Fibroblast of skin of abdomen (primary cell): Measurements from ENCODE around the gene ADARB2.
"Not testable (repeated sequence)": the region's sequence is repeated elsewhere in the genome, so short reads cannot be mapped to it uniquely, and the experiment has no call there.

Experiments
- DNase-seq: peaks from one replicate; pipeline ENCODE4 v3.0.0-alpha.2; 2013

ADARB2 gene

DNA sequence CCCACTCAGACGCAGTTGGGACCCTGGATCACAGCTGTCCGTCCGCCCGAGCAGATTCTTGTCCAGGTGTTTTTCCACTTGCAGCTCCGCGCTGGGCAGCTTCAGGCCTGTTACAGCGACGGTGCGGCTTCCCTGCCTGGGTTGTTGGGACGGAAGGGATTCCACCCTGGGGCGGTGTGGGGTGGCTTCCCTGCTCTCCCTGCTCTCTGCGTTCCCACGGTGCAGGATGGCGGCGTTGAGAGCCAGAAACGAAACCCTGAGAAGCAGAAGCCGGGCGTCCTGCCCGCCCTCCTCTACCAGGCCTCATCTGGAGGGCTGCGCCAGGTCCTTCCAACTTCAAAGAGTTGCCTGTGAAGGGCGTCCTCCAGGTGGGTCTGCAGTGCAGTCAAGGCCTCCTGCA, 194.4 kb downstream of the ADARB2 start:
- DNase-seq = no peak

- no peak for DNase-seq
These were observed 197.2 kb downstream of the ADARB2 start for GRCh38 chr10:1540144-1540543.

DNA sequence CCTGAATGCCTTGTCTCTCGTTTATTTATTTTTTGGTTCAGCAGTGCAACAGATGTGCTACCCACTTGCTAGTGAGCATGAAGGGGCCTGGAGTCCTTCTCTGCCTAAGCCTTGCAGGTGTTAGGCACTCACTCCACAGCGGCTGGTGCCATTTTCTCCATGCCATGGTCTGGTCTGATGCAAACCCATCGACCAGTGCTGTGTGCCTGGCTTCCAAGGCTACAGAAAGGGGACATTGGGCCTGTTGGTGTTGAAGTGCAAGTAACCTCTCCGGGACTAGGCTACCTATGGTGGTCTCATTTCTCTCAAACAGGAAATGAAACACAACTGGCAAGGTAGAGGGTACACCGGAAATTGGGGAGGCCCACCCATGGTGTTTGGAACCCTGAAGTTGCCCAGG, 198.1 kb downstream of the ADARB2 start:
- DNase-seq = no peak

DNA sequence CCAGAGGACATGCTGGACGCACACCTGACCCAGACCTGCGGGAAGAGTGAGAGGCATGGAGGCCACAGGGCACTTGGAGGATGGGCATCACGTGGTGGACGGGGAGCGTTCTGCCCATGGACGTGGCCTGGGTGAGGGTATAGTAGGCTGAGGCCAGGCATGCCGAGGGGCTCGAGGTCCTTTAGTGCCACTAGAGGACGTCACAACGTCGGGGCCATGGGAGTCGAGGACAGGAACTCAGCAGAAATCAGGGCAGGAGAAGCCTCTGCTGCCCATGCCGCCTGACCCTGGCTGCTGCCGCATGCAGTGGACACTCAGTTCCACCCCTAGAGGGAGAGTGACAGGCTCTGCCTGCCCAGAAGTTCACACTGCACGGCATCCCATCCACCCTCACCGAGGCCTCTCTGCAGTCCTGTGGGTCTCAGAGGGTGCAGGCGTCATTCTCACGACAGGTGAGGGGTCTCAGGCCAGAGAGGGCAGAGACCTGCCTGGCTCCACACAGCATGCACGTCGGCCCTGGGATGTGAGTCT, 198.7 kb downstream of the ADARB2 start:
- no peak for DNase-seq

- no peak for DNase-seq
These were observed 199.2 kb downstream of the ADARB2 start for GRCh38 chr10:1538121-1538520.

GRCh38 chr10:1537449-1537848, 199.9 kb downstream of the ADARB2 start:
- not testable (repeated sequence) for DNase-seq

- DNase-seq = no peak
These were observed 201.0 kb downstream of the ADARB2 start for GRCh38 chr10:1536341-1536740.

DNA sequence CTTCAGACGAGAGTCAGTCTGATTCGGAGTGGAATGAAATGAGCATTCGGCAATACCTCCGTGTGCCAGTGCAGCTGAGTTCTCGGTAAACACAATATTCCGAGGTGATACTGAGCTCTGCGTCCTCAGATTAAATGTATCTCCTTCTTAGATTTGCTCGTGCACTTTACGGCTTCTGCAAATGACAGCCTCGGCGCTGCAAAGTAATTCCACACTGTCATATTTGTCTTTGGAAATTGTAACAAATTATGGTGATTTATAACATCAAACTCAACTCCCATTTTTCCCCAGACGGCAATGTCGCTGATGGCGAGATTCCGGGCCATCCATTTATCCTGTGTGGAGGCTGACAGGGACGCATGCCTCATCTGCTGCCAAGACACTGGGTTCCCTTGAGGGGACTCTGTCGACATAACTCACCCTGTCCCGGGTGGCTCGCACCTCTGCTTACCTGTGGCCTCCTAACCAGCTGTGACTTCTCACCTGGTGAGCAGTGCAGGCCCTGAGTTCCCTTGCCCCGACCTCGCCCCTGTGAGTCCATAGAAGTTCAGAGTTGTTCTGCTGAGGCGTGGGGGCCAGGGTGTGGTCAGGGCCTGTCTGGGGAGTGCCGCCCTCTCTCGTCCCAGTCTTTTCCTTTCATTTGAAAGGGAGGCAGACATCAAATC, 201.9 kb downstream of the ADARB2 start:
- no peak for DNase-seq

GRCh38 chr10:1534820-1535219, 202.5 kb downstream of the ADARB2 start:
- no peak for DNase-seq

- no peak for DNase-seq
These were observed 204.7 kb downstream of the ADARB2 start for GRCh38 chr10:1532636-1533035.

DNA sequence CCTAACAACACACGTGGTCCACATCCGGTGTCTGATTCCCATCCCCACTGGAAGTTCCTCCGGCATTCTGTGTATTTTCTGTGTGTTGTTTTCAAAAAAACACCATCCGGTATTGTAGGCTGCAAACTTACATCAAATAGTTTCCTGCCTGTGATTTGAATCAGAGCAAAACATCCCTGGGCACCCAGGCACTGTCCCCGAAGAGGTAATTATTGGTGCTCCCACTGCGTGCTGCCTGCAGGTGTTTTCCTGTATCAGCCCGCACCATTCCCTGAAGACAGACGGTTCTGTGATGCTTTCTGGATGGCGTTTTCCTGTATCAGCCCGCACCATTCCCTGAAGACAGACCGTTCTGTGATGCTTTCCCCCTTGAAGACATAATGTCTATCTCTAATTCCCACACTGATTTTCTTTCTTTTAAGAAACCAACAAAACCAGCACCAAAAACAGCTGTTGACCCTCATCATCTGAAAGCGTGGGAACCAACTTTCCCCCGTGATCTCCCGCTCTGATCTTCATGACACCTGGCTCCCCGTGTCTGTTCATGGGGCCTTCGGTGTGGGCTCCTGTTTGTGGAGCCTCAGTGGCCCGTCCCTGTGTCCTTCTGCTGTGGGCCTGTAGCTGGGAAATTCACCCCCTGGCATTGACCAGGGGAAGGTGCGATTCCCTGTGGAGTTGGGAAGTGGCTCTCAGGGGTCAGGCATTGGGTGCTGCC, 205.3 kb downstream of the ADARB2 start:
- DNase-seq = no peak

GRCh38 chr10:1530871-1531517, 206.3 kb downstream of the ADARB2 start:
- no peak for DNase-seq

DNA sequence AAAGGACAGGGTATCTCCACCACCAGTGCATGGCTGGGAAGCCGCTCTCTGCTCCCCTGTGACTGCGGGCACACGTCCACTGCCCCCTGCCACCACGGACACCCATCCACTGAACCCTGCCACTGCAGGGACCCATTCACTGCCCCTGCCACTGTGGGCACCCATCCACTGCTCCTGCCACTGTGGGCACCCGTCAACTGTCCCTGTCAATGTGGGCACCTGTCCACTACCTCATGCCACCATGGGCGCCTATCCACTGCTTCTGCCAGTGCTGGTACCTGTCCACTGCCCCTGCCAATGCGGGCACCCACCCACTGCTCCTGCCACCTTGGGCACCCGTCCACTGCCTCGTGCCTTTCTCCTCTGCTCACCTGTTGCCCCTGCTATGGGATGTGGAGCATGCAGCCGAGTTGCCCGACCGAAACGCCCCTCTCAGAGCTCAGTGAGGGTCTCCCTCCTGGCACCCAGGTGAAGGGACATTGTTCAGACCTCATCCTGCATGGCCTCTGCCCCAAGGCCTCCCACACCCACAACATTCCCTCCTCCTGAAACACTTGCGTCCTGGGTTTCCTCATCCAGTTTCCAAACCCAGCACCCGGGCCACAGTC, 207.4 kb downstream of the ADARB2 start:
- no peak for DNase-seq

DNA sequence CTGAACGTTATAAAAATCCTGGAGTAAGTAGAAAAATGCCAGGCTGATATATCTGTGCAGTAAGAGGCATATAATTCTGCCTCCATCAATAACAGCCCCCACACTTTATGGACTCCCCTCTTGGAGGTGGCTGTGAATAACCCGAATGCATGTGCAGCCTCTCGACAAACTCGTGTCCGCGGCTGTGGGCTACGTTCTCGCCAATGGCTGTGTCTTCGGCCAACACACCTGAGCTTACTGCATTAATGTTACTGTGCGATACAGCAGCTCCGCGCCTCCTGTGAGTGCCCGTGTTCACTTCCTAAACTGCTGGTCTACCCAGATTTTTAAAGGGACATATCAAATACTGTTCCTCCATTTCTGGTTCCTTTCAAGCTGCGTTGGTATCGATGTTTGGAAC, 209.4 kb downstream of the ADARB2 start:
- no peak for DNase-seq

DNA sequence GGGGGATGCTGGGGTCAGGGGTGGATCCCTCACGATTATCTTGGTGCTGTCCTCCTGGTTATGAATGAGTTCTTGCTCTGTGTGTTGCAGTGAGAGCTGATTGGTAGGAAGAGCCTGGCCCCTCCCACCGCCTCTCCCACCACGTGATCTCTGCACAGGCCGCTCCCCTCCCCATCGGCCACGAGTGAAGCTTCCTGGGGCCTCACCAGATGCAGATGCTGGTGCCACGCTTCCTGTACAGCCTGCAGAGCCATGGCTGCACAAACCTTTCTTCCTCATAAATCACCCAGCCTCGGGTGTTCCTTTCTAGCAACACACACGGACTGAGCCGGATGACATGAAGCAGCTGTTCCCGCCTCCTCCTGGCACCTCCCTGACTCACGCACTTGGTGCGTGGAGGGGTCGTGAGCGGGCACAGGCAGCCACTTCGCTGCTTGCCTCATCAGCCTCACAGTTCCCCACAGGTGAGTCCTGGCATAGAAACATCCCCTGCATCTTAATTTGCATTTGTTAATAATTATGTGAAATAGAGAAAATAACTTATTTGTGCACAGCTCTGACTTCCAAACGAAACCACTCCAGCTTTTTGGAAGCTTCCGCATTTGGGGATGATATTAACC, 210.8 kb downstream of the ADARB2 start:
- no peak for DNase-seq

DNA sequence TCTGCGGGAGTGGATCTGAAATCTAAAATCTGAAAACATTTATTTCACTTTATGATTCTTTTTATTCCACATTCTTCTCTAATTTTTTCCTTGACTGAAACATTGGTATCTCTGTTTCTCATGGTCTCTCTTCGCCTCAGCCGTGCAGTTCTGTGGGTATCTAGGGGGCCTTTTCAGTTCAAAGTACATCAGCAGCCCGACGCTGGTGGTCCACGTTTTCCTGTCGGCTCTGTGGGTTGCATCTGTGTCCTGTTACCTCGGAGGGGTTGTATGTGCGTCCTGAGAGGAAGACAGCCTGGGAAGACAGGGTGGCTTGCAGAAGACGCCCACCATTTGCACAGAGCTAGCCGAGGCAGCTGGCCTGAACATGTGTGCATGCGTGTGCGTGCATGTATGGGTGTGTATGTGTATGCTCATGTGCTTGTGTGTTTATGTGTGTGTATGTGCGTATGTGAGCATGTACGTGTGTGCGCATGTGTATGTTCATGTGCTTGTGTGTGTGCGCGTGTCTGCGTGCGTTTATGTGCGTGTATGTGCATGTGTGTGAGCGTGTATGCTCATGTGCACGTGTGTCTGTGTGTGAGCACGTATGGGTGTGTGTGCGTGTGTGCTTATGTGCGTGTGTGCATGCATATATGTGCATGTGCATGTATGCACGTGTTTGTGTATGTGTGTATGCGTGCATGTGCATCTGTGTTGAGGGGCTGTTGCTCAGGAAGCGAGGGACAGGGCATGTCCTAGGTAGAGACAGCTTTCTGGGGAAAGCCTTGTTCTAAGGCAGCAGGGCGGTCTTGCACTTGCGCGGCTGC, 211.8 kb downstream of the ADARB2 start:
- no peak for DNase-seq

GRCh38 chr10:1524540-1524939, 212.8 kb downstream of the ADARB2 start:
- no peak for DNase-seq

DNA sequence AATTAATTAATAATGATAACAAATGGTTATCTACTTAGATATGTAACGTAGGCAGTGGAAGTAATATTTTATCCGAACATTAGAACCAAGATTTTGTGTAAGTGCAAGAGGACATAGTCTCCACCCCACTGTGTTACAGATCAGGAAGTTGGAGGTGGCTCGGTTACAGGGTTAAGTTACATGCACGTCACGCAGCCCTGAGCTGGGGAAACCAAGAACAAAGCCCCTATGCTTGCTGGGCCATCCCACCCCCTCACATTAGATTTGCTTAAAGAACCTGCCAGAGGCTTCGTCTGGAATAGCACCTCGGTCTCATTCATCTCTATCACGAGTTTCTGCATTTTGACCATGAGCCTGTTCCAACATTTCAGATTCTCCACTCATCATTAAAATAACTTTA, 214.1 kb downstream of the ADARB2 start:
- DNase-seq = no peak

- DNase-seq = no peak
These were observed 215.1 kb downstream of the ADARB2 start for GRCh38 chr10:1522237-1522636.

- no peak for DNase-seq
These were observed 215.6 kb downstream of the ADARB2 start for GRCh38 chr10:1521741-1522140.

DNA sequence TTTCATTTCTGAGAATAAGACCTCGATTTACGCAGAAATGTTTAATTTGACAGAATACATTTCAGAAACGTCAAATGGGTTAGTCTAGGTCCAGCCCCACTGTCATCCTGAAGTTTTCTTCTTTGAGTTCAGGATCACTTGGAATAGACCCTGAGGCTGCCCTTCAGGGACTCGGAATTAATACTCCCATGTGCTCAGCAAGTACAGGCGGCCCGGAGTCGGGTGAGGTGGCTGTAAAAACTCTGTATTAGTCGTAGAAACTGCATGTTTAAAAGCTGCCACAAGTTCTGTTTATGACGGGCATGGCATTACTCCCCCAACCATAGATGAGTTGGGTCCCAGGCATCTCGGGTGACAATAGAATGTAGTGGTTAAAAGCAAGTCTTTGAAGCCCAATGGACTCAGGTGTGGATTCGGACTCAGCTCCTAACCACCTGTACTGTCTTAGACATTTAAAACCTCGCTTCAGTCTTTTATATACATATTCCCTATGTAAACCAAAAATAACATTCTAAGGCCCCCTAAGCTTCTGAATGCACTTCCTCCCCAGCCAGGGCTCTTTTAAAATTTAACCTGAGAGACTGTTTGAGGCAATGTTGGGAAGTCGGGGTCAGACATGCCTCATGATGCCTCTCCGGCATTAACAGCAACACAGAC, 216.3 kb downstream of the ADARB2 start:
- no peak for DNase-seq
